IMR-90 (cell line): ENCODE data around the gene PPP1R27. TPM values are rescaled to one million over a fixed set of nuclear protein-coding genes. Genes with fewer than 3 reads are reported as not detected.

Experiments used
- ATAC-seq: fragments of 200-7000 bp; cut with Tn5 transposase; 2 replicates; pipeline ENCODE4 v1.9.1; 2020; ENCODE audit warnings: low read depth, mild to moderate bottlenecking, moderate library complexity
- BruUV-seq: library from RNA; stranded (reverse); fragments of 400-500 nt; replicated peaks from 2 replicates; lab custom pipeline; 2021; lab: Mats Ljungman, UMichigan
- CTCF ChIA-PET: fragments of 300-600 bp; formaldehyde crosslinking; extraction: SDS; loops from one replicate; lab custom pipeline; 2021; ENCODE audit warnings: antibody characterized with exemption; lab: Yijun Ruan, JAX
- POLR2A ChIA-PET: fragments of 300-600 bp; sonication (Branson Sonifier 250); formaldehyde crosslinking; loops from one replicate; lab custom pipeline; 2022; ENCODE audit warnings: antibody characterized with exemption; ENCODE audit not compliant: unreplicated experiment; lab: Charles Lee
- DNase-seq: peaks from one replicate; pipeline ENCODE4 v3.0.0; 2013
- H2AFZ ChIP-seq: replicated peaks from 2 replicates; pipeline ENCODE3; 2013; ENCODE audit warnings: low read length, mild to moderate bottlenecking; ENCODE audit not compliant: poor library complexity
- H2AK5ac ChIP-seq: 2 replicates; pipeline ENCODE4 v1.6.1; 2013; ENCODE audit warnings: low read depth, low read length, inconsistent platforms
- H2AK9ac ChIP-seq: replicated peaks from 2 replicates; pipeline ENCODE3; 2013; ENCODE audit warnings: mild to moderate bottlenecking, low read depth, low read length, moderate library complexity; ENCODE audit not compliant: poor library complexity
- H2BK120ac ChIP-seq: 2 replicates; pipeline ENCODE4 v1.6.1; 2013; ENCODE audit warnings: low read depth, low read length, inconsistent platforms
- H2BK15ac ChIP-seq: 3 replicates; pipeline ENCODE4 v1.6.1; 2013; ENCODE audit warnings: low read depth, low read length, inconsistent platforms
- H2BK20ac ChIP-seq: 2 replicates; pipeline ENCODE4 v1.6.1; 2013; ENCODE audit warnings: low read depth, mild to moderate bottlenecking, inconsistent platforms, low read length, moderate library complexity
- H2BK5ac ChIP-seq: 2 replicates; pipeline ENCODE4 v1.6.1; 2013; ENCODE audit warnings: mild to moderate bottlenecking, low read depth, low read length, inconsistent platforms; ENCODE audit not compliant: poor library complexity, severe bottlenecking
- H3K14ac ChIP-seq: replicated peaks from 2 replicates; pipeline ENCODE4 v1.6.1; 2013; ENCODE audit warnings: low read depth, low read length, inconsistent platforms
- H3K18ac ChIP-seq: 2 replicates; pipeline ENCODE4 v1.6.1; 2013; ENCODE audit warnings: low read depth, low read length, control low read depth
- H3K23ac ChIP-seq: 2 replicates; pipeline ENCODE4 v1.6.1; 2013; ENCODE audit warnings: low read depth, low read length, inconsistent platforms
- H3K27ac ChIP-seq: 2 replicates; pipeline ENCODE4 v1.5.1; 2013; ENCODE audit warnings: mild to moderate bottlenecking, control low read depth, low read length; ENCODE audit not compliant: insufficient read depth
- H3K27me3 ChIP-seq: 2 replicates; pipeline ENCODE4 v1.6.1; 2013; ENCODE audit warnings: low read length; ENCODE audit not compliant: control insufficient read depth, insufficient read depth
- H3K36me3 ChIP-seq: 2 replicates; pipeline ENCODE4 v1.6.1; 2013; ENCODE audit warnings: low read length, mixed read lengths; ENCODE audit not compliant: control insufficient read depth, insufficient read depth
- H3K4ac ChIP-seq: 2 replicates; pipeline ENCODE4 v1.6.1; 2013; ENCODE audit warnings: low read depth, low read length, inconsistent platforms
- H3K4me1 ChIP-seq: 2 replicates; pipeline ENCODE4 v1.6.1; 2013; ENCODE audit warnings: low read length, mixed read lengths; ENCODE audit not compliant: control insufficient read depth, insufficient read depth
- H3K4me2 ChIP-seq: 2 replicates; pipeline ENCODE4 v1.6.1; 2013; ENCODE audit warnings: low read depth, mild to moderate bottlenecking, control low read depth, low read length, moderate library complexity
- H3K4me3 ChIP-seq: 2 replicates; pipeline ENCODE4 v1.5.1; 2013; ENCODE audit warnings: low read depth, mild to moderate bottlenecking, control low read depth, low read length, moderate library complexity; ENCODE audit not compliant: insufficient read depth
- H3K56ac ChIP-seq: 2 replicates; pipeline ENCODE4 v1.6.1; 2013; ENCODE audit warnings: low read length, inconsistent platforms; ENCODE audit not compliant: insufficient read depth; ENCODE audit errors: extremely low read depth
- H3K79me1 ChIP-seq, 2 experiments: 2 replicates each; pipeline ENCODE4 v1.6.1; 2013; ENCODE audit warnings: low read length in 2 of 2, inconsistent platforms in 1 of 2, low read depth in 1 of 2
- H3K9ac ChIP-seq: 2 replicates; pipeline ENCODE4 v1.6.1; 2013; ENCODE audit warnings: low read depth, low read length, control low read depth
- H3K9me1 ChIP-seq: 2 replicates; pipeline ENCODE4 v1.6.1; 2013; ENCODE audit warnings: low read length, inconsistent platforms; ENCODE audit not compliant: insufficient read depth
- H3K9me3 ChIP-seq: 2 replicates; pipeline ENCODE4 v1.6.1; 2013; ENCODE audit warnings: low read length; ENCODE audit not compliant: control insufficient read depth, insufficient read depth
- H4K20me1 ChIP-seq: 2 replicates; pipeline ENCODE4 v1.6.1; 2013; ENCODE audit warnings: low read length, inconsistent platforms; ENCODE audit not compliant: insufficient read depth
- H4K5ac ChIP-seq: 2 replicates; pipeline ENCODE4 v1.6.1; 2013; ENCODE audit warnings: mild to moderate bottlenecking, low read depth, low read length, control low read depth
- H4K8ac ChIP-seq, 2 experiments: 2 replicates each; pipeline ENCODE4 v1.6.1; 2013; ENCODE audit warnings: low read depth in 2 of 2, low read length in 2 of 2, control low read depth in 1 of 2, inconsistent platforms in 1 of 2
- H4K91ac ChIP-seq: 2 replicates; pipeline ENCODE4 v1.6.1; 2013; ENCODE audit warnings: low read depth, low read length, inconsistent platforms; ENCODE audit not compliant: insufficient read depth
- CHD1 ChIP-seq: IDR thresholded peaks from 2 replicates; pipeline ENCODE4 v1.6.1; 2012; ENCODE audit warnings: low read depth, low read length, improper control_type of control experiment
- CTCF ChIP-seq: conservative IDR thresholded peaks from 2 replicates; pipeline ENCODE4 v1.5.1; 2012; ENCODE audit warnings: mild to moderate bottlenecking, low read depth, low read length, improper control_type of control experiment
- RAD21 ChIP-seq: IDR thresholded peaks from 2 replicates; pipeline ENCODE4 v1.6.1; 2012; ENCODE audit warnings: low read length, improper control_type of control experiment
- SMC3 ChIP-seq: fragments of 150-350 bp; IDR thresholded peaks from 2 replicates; pipeline ENCODE4 v1.6.1; 2016; ENCODE audit warnings: low read depth, mild to moderate bottlenecking, antibody characterized with exemption, low read length, moderate library complexity
- WGBS, 2 experiments: methylation state at CpG; one replicate each; pipeline versions ENCODE4 v1.1.5 to v1.1.7; 2013; ENCODE audit warnings: missing lambda C conversion rate in 2 of 2; ENCODE audit not compliant: insufficient read length in 1 of 2; ENCODE audit errors: extremely low coverage in 2 of 2; 5-methylcytosine and 5-hydroxymethylcytosine counted together
- dilution Hi-C: fragments of 300-500 bp; cut with HindIII; formaldehyde crosslinking; loops from one replicate; pipeline ENCODE4 v1.14.3; 2018; ENCODE audit warnings: low sequenced_read_pairs; ENCODE audit not compliant: unreplicated experiment
- in situ Hi-C: fragments of 300-500 bp; cut with MboI; formaldehyde crosslinking; loops from 3 replicates; pipeline ENCODE4 v1.14.3; 2019; ENCODE audit warnings: low sequenced_read_pairs, inconsistent platforms, mixed read lengths
- intact Hi-C: fragments of 100-400 bp; cut with micrococcal nuclease; formaldehyde crosslinking; loops from 2 replicates; pipeline ENCODE4 v1.10.0; 2022
- polyA plus RNA-seq, 3 experiments: library from polyadenylated mRNA; depleted of rRNA; stranded (reverse); fragments of >200 nt; gene quantifications; 2 replicates each; pipeline ENCODE4 v1.2.3, GENCODE V29; 2012; ENCODE audit warnings: low replicate concordance in 1 of 3
- total RNA-seq: library from RNA; depleted of rRNA; stranded (reverse); fragments of >200 nt; gene quantifications from 2 replicates; pipeline ENCODE4 v1.2.3, GENCODE V29; 2012

The PPP1R27 gene
- total and polyA plus RNA-seq, 2 of the 4 experiments (the other 2 are of a cell fraction): 0.21 TPM; not detected in 1

- Histone ChIP-seq H3K18ac (no peak overlapping the region), H3K14ac (no peak overlapping the region), H3K9ac (no peak overlapping the region), H3K36me3 (no peaks in the 10 kb centered on the region), H4K5ac (no peak overlapping the region), H2BK5ac (no peak overlapping the region), H2BK120ac (no peak overlapping the region), H3K79me1 (no peaks in the 10 kb centered on the region), H3K4me2 (no peak overlapping the region), H2BK15ac (no peak overlapping the region), H2AFZ (no peak overlapping the region), H3K9me1 (0 out of 2 replicates have a peak, but pooled peaks cover 4% of the 10 kb centered on the region), H3K23ac (no peak overlapping the region), H3K56ac (no peak overlapping the region), H4K20me1 (no peaks in the 10 kb centered on the region; the same call in 1 of the 2 replicates), H4K91ac (no peak overlapping the region), H3K27ac (no peak overlapping the region), H3K4ac (no peak overlapping the region), H4K8ac (no peak overlapping the region), H3K4me1 (peaks cover 9% of the 10 kb centered on the region; the same call in 1 of the 2 replicates), H3K9me3 (peaks cover 3% of the 10 kb centered on the region; the same call in 1 of the 2 replicates), H2AK5ac (no peak overlapping the region), H3K4me3 (no peak overlapping the region), H2AK9ac (no peak overlapping the region), H3K27me3 (peaks cover 27% of the 10 kb centered on the region; the same call in 1 of the 2 replicates), H2BK20ac (no peak overlapping the region)
- in situ Hi-C loops (no loop called here), dilution Hi-C loops (no loop called here), intact Hi-C loops (no loop called here)
- TF ChIP-seq SMC3 (no peak), CHD1 (no peak), CTCF (no peak), RAD21 (no peak)
- WGBS, 2 experiments: 91% methylated on average over 4 of the region's 15 CpGs; no CpG with 5 or more reads in 1 of the 2 experiments
- no TSS peak for BruUV-seq
- POLR2A ChIA-PET: no interaction called here
- ATAC-seq: no peak
- CTCF ChIA-PET: no interaction called here
- no peak for DNase-seq
These were observed 21.5 kb downstream of the PPP1R27 start for GRCh38 chr17:81813371-81813684.
